ENCODE results near the gene B4GALT2. TPM values are rescaled to one million over a fixed set of nuclear protein-coding genes. Genes with fewer than 3 reads are reported as not detected.

Gene B4GALT2
- total and polyA plus RNA-seq, 2 donors (not counting 3 experiments of a cell fraction or from before 2014, with no cell fraction given): 80.0 to 103 TPM

- H3K27ac ChIP-seq (ENCODE audit: insufficient read depth, low read depth, low read length): no peak overlapping the region
- H3K4me3 ChIP-seq (replicated peaks in 1 of 3; ENCODE audit: insufficient read depth in 1 of 3, low read depth in 1 of 3, low read length in 3 of 3): no peak overlapping the region
- peaks cover 7% of the 10 kb centered on the region for H3K4me1 ChIP-seq (ENCODE audit: control insufficient read depth, extremely low read depth, insufficient read depth, low read length)
- intact Hi-C loops (cut with micrococcal nuclease) (no loop called here), dilution Hi-C loops (cut with MboI; ENCODE audit: extremely low pct_ligation_motif_present, low sequenced_read_pairs) (no loop called here)
- H3K36me3 ChIP-seq (ENCODE audit: control insufficient read depth in 2 of 2, extremely low read depth in 1 of 2, insufficient read depth in 2 of 2, low read length in 2 of 2): no peaks in the 10 kb centered on the region
- H2AFZ ChIP-seq (ENCODE audit: low read depth, low read length): no peak overlapping the region
- FAIRE-seq (no peak), DNase-seq (ENCODE audit: low read depth, low spot score) (no peak)
- BruUV-seq (replicated peaks): no TSS peak
- H3K79me2 ChIP-seq (ENCODE audit: control insufficient read depth, insufficient read depth, low read length): no peaks in the 10 kb centered on the region
- no peak overlapping the region for H3K4me2 ChIP-seq (ENCODE audit: insufficient read depth, low read length)
- no peaks in the 10 kb centered on the region for H3K9me3 ChIP-seq (replicated peaks; ENCODE audit: control insufficient read depth, insufficient read depth, low read length)
- ChIA-PET CTCF (interaction anchor here (1.1 to 1.5 kb wide), 2 partner anchors 11 to 14 kb away, joined by 3 to 5 read pairs; no protein-coding TSS in a partner anchor), POLR2A (no interaction called here)
- H3K9ac ChIP-seq (replicated peaks; ENCODE audit: extremely low read depth, insufficient read depth, low read length): no peak overlapping the region
- H4K20me1 ChIP-seq (replicated peaks; ENCODE audit: control insufficient read depth, extremely low read depth, insufficient read depth, low read length): no peaks in the 10 kb centered on the region
- TF ChIP-seq MAX (IDR thresholded peaks at IDR 0.05; ENCODE audit: insufficient read depth, insufficient read length): no peak
- no peak for TF ChIP-seq JUN (IDR thresholded peaks at IDR 0.05; ENCODE audit: borderline replicate concordance, insufficient read depth, insufficient read length, low read depth)
- TF ChIP-seq FOS (IDR thresholded peaks at IDR 0.05; ENCODE audit: borderline replicate concordance, insufficient read depth, low read length): no peak
- TF ChIP-seq GATA2 (IDR thresholded peaks at IDR 0.05; ENCODE audit: insufficient read depth, insufficient read length, low read depth, low read length): no peak
- TF ChIP-seq POLR2A (IDR thresholded peaks at IDR 0.05; ENCODE audit: low read depth, low read length): no peak
- TF ChIP-seq CTCF (IDR thresholded peaks at IDR 0.05; ENCODE audit: extremely low read depth in 1 of 2, insufficient read depth in 1 of 2, low read depth in 1 of 2, low read length in 2 of 2): no peak
- no peak for TF ChIP-seq MYC (IDR thresholded peaks at IDR 0.05; ENCODE audit: low read depth, low read length)
- no peak for TF ChIP-seq POLR2AphosphoS5 (IDR thresholded peaks at IDR 0.05; ENCODE audit: insufficient read depth, low read depth, low read length)
- no peak for TF ChIP-seq EZH2 (IDR thresholded peaks at IDR 0.05; ENCODE audit: borderline replicate concordance, low read depth, low read length, severe bottlenecking)
- H3K27me3 ChIP-seq (ENCODE audit: control insufficient read depth in 2 of 2, insufficient read depth in 2 of 2, low read length in 2 of 2): no peaks in the 10 kb centered on the region
- H3K9me1 ChIP-seq (replicated peaks; ENCODE audit: control insufficient read depth, extremely low read depth, insufficient read depth, low read length): no peaks in the 10 kb centered on the region
These were observed 46.8 kb downstream of the B4GALT2 start for GRCh38 chr1:44025816-44026215.

All from endothelial cell of umbilical vein (primary cell).